ENCODE data around the gene SARDH. TPM values are rescaled to one million over a fixed set of nuclear protein-coding genes. Genes with fewer than 3 reads are reported as not detected.

SARDH gene
- total and polyA plus RNA-seq, 2 of the 13 experiments (the other 11 are each of a cell fraction or from before 2014, with no cell fraction given): 11.6 to 34.9 TPM

DNA sequence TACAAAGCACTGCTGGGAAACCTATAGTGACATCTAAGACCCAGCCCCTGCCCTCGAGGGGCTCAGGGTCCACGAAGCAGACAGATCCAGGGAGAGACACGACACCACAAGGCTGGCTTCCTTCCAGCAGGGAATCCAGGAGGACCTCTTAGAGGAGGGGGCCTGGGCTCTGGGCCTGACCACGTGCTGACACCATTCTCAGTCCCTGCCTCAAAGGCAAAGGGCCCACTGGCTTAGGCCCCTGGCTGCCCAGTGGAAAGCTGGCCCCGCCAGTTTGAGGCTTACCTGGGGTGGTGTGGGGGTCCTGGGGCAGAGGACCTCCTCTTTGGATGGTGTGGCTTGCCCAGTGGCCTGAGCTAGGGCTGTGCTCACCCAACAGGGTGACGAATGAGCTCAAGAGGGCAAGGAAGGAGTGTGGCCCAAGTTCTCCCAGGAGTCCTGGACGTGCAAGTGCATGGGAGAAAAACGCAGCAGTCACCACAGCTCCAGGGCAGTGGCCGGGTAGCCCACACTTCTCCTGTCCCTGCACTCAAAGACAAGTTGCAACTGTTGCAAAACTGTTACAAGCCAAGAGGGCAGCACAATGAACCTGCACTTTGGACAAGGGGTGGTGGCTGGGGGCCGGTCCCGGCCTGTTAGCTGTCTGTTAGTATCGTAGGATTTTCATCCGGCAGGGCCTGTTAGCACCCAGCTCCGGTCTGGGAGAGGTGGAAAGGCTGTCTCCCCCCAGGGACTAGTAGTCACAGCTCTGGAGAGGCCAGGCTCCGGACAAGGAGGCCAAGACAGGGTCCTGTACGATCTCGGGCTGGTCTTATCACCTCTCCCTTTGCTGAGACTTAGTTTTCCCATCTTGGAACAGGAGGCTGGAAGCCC, 1.5 kb upstream of the SARDH start (continued):
- TF ChIP-seq CREBL2 (CRISPR knock-in tag; IDR thresholded peaks at IDR 0.05; ENCODE audit: borderline replicate concordance) (0 out of 2 replicates have a peak, but pooled peaks have one; percentile 55), ZBTB38 (CRISPR knock-in tag; IDR thresholded peaks at IDR 0.05) (peak; percentile 62; the same call in 1 of the 2 replicates), DRAP1 (CRISPR knock-in tag; IDR thresholded peaks at IDR 0.05) (peak; percentile 88), ZNF431 (CRISPR knock-in tag; IDR thresholded peaks at IDR 0.05; ENCODE audit: borderline replicate concordance, low read depth) (no peak; the same call in 1 of the 2 replicates), POGZ (CRISPR knock-in tag; IDR thresholded peaks at IDR 0.05) (0 out of 2 replicates have a peak, but pooled peaks have one; percentile 18), ZNF501 (CRISPR knock-in tag; IDR thresholded peaks at IDR 0.05) (no peak; the same call in none of the 2 replicates), ERF (CRISPR knock-in tag; IDR thresholded peaks at IDR 0.05) (peak; percentile 49; the same call in 1 of the 2 replicates), ZZZ3 (CRISPR knock-in tag; IDR thresholded peaks at IDR 0.05; ENCODE audit: borderline replicate concordance) (peak; percentile 41; the same call in 1 of the 2 replicates), SOX13 (IDR thresholded peaks at IDR 0.05) (peak; percentile 62; the same call in 1 of the 2 replicates), SOX13 (CRISPR knock-in tag; conservative IDR thresholded peaks at IDR 0.05 in 1 of 2, IDR thresholded peaks at IDR 0.05 in 1 of 2) (peak in 1 of 2 experiments; percentile 88; a peak in 2 of 4 replicates), HDAC1 (CRISPR knock-in tag; IDR thresholded peaks at IDR 0.05) (peak; percentile 94), ZNF503 (CRISPR knock-in tag; IDR thresholded peaks at IDR 0.05) (no peak; the same call in 1 of the 2 replicates), ZBTB34 (CRISPR knock-in tag; IDR thresholded peaks at IDR 0.05) (peak; percentile 75; the same call in 1 of the 2 replicates), ZNF878 (CRISPR knock-in tag; IDR thresholded peaks at IDR 0.05) (no peak), MLLT10 (CRISPR knock-in tag; IDR thresholded peaks at IDR 0.05) (no peak), POLR2AphosphoS2 (IDR thresholded peaks at IDR 0.05; ENCODE audit: low read depth, low read length) (no peak), SIN3A (IDR thresholded peaks at IDR 0.05; ENCODE audit: borderline replicate concordance, low read depth, low read length) (peak; percentile 81; the same call in 1 of the 2 replicates), KDM5B (CRISPR knock-in tag; IDR thresholded peaks at IDR 0.05; ENCODE audit: borderline replicate concordance) (peak; percentile 64; the same call in 1 of the 2 replicates), ZNF430 (CRISPR knock-in tag; IDR thresholded peaks at IDR 0.05) (peak; percentile 64), ELF1 (CRISPR knock-in tag; IDR thresholded peaks at IDR 0.05) (peak; percentile 43), LCORL (IDR thresholded peaks at IDR 0.05) (no peak), LCORL (CRISPR knock-in tag; IDR thresholded peaks at IDR 0.05) (peak; percentile 93), STAG1 (CRISPR knock-in tag; IDR thresholded peaks at IDR 0.05) (no peak; the same call in 1 of the 2 replicates), ZNF773 (CRISPR knock-in tag; IDR thresholded peaks at IDR 0.05; ENCODE audit: borderline replicate concordance) (no peak)
- TF ChIP-seq, protein P1, sequence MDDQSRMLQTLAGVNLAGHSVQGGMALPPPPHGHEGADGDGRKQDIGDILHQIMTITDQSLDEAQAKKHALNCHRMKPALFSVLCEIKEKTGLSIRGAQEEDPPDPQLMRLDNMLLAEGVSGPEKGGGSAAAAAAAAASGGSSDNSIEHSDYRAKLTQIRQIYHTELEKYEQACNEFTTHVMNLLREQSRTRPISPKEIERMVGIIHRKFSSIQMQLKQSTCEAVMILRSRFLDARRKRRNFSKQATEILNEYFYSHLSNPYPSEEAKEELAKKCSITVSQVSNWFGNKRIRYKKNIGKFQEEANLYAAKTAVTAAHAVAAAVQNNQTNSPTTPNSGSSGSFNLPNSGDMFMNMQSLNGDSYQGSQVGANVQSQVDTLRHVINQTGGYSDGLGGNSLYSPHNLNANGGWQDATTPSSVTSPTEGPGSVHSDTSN (CRISPR knock-in tag; IDR thresholded peaks at IDR 0.05; ENCODE audit: borderline replicate concordance): no peak
